Measurements from ENCODE around the gene GRAMD2A.

DNA sequence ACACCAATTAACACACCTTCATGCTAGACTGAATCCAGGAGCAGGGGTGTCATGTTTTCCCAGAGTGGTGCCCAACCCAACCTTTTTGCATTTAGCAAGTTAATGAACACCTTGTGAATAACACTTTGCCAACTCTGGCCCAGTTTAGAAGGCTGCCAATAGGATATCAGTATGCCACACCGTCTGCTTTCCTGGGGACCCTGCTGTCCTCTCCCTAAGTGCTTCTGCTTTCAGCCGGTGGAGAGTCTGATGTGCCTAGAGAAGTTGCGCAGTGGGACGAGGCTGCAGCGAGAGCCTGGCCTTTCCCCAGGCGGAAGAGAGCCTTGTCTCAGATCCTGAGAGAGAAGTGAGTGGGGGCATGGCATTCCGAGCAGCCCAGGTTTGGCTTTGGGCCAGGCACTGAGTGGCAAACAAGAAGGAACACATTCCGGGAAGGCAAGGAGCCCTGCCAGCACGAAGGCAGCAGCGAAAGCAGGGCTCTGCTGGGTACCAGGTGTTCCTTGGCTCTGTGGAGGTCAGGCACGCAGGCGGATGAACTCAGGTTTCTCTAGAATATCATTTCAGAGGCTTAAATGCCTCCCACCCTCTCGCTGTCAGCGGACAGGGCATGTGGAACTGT is 42.5 kb downstream of the GRAMD2A start:
- TF ChIP-seq POLR2A (IDR thresholded peaks at IDR 0.05) = peak in 1 of 2 donors; percentile 63
- TF ChIP-seq, protein P1, sequence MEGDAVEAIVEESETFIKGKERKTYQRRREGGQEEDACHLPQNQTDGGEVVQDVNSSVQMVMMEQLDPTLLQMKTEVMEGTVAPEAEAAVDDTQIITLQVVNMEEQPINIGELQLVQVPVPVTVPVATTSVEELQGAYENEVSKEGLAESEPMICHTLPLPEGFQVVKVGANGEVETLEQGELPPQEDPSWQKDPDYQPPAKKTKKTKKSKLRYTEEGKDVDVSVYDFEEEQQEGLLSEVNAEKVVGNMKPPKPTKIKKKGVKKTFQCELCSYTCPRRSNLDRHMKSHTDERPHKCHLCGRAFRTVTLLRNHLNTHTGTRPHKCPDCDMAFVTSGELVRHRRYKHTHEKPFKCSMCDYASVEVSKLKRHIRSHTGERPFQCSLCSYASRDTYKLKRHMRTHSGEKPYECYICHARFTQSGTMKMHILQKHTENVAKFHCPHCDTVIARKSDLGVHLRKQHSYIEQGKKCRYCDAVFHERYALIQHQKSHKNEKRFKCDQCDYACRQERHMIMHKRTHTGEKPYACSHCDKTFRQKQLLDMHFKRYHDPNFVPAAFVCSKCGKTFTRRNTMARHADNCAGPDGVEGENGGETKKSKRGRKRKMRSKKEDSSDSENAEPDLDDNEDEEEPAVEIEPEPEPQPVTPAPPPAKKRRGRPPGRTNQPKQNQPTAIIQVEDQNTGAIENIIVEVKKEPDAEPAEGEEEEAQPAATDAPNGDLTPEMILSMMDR (IDR thresholded peaks at IDR 0.05) = no peak
